ENCODE results near the gene GPC5.

DNA sequence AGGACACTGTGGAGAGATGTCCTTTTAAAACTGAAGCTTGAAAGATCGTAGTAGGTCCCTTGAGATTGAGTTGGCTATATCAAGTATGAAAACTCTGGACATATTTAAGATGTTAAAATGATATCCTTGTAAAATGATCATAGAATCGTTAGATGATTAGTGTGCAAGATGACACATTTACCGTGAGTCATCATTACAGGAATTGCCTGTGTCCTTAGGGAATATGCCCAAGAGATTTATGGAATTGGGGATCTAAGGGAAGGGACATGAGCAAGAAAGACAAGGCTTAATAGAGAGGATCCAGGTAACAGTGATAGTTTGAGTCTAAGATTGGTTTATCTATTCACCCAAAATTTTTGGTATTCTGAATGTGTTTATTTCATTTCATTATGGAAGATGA, 233.7 kb downstream of the GPC5 start:
- TF ChIP-seq, protein P1, sequence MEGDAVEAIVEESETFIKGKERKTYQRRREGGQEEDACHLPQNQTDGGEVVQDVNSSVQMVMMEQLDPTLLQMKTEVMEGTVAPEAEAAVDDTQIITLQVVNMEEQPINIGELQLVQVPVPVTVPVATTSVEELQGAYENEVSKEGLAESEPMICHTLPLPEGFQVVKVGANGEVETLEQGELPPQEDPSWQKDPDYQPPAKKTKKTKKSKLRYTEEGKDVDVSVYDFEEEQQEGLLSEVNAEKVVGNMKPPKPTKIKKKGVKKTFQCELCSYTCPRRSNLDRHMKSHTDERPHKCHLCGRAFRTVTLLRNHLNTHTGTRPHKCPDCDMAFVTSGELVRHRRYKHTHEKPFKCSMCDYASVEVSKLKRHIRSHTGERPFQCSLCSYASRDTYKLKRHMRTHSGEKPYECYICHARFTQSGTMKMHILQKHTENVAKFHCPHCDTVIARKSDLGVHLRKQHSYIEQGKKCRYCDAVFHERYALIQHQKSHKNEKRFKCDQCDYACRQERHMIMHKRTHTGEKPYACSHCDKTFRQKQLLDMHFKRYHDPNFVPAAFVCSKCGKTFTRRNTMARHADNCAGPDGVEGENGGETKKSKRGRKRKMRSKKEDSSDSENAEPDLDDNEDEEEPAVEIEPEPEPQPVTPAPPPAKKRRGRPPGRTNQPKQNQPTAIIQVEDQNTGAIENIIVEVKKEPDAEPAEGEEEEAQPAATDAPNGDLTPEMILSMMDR (conservative IDR thresholded peaks at IDR 0.05; ENCODE audit: low read length), result no peak
- TF ChIP-seq EZH2phosphoT487 (IDR thresholded peaks at IDR 0.05; ENCODE audit: borderline replicate concordance, low read depth, low read length), result no peak

Measured in OCI-LY7 (cell line).